ENCODE measurements around the gene NPHP1.

GRCh38 chr2:110115291-110116032 is 89.4 kb downstream of the NPHP1 start, which contains the start of gene MALL:
- TF ChIP-seq CTCF (IDR thresholded peaks at IDR 0.05; ENCODE audit: insufficient read depth, low read length, poor library complexity, severe bottlenecking), result no peak
- TF ChIP-seq EZH2phosphoT487 (conservative IDR thresholded peaks at IDR 0.05; ENCODE audit: low read length), result no peak
